ENCODE results near the gene JPH3.

GRCh38 chr16:87746178-87746577 lies 143.9 kb downstream of the JPH3 start:
- TF ChIP-seq GATA2 (IDR thresholded peaks at IDR 0.05; ENCODE audit: low read depth, low read length) (no peak), GATA3 (IDR thresholded peaks at IDR 0.05; ENCODE audit: low read depth, low read length) (no peak)

Data from SH-SY5Y (cell line).